KG1 (cell line): ENCODE measurements around the gene DLEC1.
"Not testable (repeated sequence)": the region's sequence is repeated elsewhere in the genome, so short reads cannot be mapped to it uniquely, and the experiment has no call there.

ENCODE experiments used
- DNase-seq: peaks from one replicate; lab custom pipeline; 2025; lab: John Stamatoyannopoulos, UW

DLEC1 gene

DNA sequence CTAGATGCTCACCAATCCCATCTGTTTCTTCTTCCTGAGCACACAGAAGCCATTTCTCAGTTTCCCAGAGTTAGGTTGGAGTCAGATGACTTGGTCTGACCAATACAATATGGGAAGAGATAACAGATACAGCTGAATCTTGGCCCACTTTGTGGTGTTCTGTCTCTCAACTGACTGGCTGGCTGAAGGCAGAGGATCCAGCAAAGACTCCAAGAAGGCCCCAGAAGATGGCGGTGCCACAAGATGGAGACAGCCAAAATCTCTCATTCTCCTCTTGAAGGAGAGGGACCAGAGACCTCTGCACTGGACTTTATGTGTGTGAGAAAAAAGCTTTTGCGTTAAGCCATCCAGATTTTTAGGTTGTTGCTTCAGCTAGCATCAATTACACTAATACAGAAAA is 118.1 kb downstream of the DLEC1 start:
- DNase-seq = no peak

GRCh38 chr3:38157595-38157994 is 118.6 kb downstream of the DLEC1 start:
- no peak for DNase-seq

GRCh38 chr3:38158472-38158871 is 119.5 kb downstream of the DLEC1 start:
- no peak for DNase-seq

- DNase-seq = not testable (repeated sequence)
Observed at GRCh38 chr3:38160704-38161103, 121.7 kb downstream of the DLEC1 start.

- DNase-seq = no peak
Observed at GRCh38 chr3:38163117-38163840, 124.3 kb downstream of the DLEC1 start.

DNA sequence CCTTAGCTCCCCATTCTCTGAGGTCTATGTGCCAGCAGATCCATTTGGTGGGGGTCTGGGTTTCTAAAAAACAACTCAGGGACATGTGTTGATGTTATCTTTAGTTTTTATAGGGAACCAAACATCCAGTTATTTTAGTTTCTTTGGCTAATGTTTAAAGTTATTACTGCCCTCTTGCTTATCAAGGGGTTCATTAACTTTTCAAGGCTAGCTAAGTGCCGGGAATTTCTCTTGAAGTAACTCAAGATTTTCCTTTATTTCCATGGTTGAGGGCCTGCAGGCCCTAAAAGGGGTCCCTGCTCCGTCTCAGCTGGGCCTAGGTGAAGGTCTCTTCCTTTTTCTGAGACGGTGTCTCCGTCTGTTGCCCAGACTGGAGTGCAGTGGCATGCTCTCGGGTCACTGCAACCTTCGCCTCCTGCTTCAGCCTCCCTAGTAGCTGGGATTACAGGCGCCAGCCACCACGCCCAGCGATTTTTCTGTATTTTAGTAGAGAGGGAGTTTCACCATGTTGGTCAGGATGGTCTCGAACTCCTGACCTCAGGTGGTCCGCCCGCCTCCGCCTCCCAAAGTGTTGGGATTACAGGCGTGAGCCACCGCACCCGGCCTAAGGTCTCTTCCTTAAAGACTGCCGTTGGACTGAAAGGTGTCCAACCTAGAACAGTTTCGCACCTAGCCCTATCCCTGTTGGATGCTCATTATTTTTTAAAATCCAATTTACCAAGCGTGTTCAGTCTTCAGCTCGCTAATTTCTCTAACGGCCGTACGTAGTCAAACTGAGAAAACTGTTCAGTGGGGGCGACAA is 125.0 kb downstream of the DLEC1 start:
- no peak for DNase-seq

GRCh38 chr3:38164643-38164951 is 125.6 kb downstream of the DLEC1 start:
- no peak for DNase-seq

- DNase-seq = peak; percentile 99
Observed at GRCh38 chr3:38164952-38165721, 126.1 kb downstream of the DLEC1 start, which contains the start of gene OXSR1. TSS of gene OXSR1 (plus strand) at chr3:38165537. CDS start at chr3:38165877, 340 bp downstream.

DNA sequence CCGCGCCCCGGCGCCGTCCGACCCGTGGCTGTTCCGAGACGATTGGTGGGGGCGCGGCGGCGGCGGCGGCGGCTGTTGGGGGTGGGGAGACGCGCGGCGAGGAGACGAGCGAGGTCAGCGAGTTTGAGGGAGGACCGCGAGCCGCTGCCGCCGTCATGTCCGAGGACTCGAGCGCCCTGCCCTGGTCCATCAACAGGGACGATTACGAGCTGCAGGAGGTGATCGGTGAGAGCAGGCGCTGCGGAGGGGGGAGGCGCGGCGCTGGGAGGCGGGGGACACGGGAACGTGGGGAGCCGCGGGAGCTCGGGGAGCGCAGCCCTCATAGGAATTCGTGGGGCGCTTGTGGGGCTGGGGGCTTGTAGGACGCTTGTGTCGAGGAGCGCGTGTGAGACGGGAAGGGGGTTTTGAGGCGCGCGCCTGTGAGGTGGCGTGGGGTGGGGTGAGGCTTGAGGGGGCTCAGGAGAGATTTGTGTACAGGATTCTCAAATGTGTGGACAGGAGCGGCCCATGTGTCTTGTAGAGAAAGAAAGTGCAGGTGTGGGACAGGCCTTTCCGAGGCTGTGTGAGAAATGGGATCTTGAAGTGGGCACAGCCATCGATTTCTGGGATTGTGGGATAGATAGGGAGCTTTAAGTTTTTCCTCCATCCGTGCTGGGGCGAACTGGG is 126.8 kb downstream of the DLEC1 start:
- no peak for DNase-seq

- no peak for DNase-seq
Observed at GRCh38 chr3:38167591-38167990, 128.6 kb downstream of the DLEC1 start.

- no peak for DNase-seq
Observed at GRCh38 chr3:38168151-38169026, 129.4 kb downstream of the DLEC1 start.

DNA sequence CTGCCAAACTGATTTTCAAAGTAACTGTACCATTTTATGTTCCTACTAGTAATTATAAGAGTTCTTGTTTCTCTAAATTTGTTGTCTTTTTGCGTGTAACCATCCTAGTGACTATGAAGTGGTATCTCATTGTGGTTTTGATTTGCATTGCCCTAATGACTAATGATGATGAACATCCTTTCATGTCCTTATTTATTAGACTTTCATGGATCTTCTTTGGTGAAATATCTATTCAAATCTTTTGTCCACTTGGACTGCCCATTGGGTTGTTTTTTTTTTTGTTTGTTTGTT is 130.0 kb downstream of the DLEC1 start:
- no peak for DNase-seq

DNA sequence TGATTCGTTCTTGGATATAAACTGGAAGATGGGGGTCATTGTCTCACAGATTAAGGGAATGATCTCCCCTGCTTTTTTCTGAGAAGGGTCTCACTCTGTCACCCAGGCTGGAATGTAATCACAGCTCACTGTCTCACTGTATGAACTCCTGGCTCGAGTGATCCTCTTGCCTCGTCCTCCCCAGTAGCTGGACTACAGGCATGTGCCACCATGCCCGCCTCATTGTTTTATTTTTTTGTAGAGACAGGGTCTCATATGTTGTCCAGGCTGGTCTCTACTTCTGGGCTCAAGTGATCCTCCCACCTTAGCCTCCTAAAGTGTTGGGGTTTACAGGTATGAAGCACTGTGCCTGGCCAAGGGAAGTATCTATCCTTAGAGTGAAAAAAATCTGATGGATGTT is 131.7 kb downstream of the DLEC1 start:
- DNase-seq = no peak

DNA sequence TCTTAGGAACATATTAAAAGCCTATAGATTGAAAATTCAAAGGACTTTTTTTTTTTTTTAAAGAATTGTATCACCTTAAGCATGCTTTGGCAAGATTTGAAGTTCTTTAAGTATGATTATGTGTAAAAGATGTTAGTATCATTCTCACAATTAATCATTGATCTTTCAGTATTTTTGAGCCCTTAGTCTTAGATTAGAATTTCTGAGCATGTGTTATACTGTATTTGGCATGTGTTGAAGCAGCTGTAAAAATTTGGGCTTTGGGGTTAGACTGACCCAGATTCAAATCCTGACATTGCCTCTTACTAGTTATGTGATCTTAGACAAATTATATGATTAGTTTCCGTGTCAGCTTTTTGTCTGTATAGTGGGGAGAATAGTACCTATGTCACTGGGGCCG is 132.6 kb downstream of the DLEC1 start:
- DNase-seq = no peak
